GM12878 (cell line): ENCODE data around the gene ARL4D. TPM values are rescaled to one million over a fixed set of nuclear protein-coding genes. Genes with fewer than 3 reads are reported as not detected.

Source experiments
- ATAC-seq: fragments of 200-7000 bp; cut with Tn5 transposase; 3 replicates; pipeline ENCODE4 v1.9.1; 2020; ENCODE audit warnings: mild to moderate bottlenecking, moderate library complexity
- BruUV-seq: library from RNA; stranded (reverse); fragments of 400-500 nt; replicated peaks from 2 replicates; lab custom pipeline; 2021; lab: Mats Ljungman, UMichigan
- CTCF ChIA-PET: fragments of 300-600 bp; sonication (Branson Sonifier 250); formaldehyde crosslinking; extraction: SDS; loops from one replicate; lab custom pipeline; 2021; ENCODE audit warnings: inconsistent platforms; lab: Yijun Ruan, JAX
- POLR2A ChIA-PET: fragments of 350-600 bp; formaldehyde crosslinking; extraction: SDS; loops from one replicate; lab custom pipeline; 2021; ENCODE audit warnings: inconsistent platforms; lab: Charles Lee
- RAD21 ChIA-PET: fragments of 300-600 bp; sonication (Branson Sonifier 250); formaldehyde crosslinking; loops from one replicate; lab custom pipeline; 2023; ENCODE audit warnings: antibody characterized with exemption; ENCODE audit not compliant: unreplicated experiment; lab: Charles Lee
- SMC1A ChIA-PET: fragments of 300-600 bp; sonication (Branson Sonifier 250); formaldehyde crosslinking; loops from one replicate; lab custom pipeline; 2023; ENCODE audit not compliant: unreplicated experiment, uncharacterized antibody; lab: Charles Lee
- DNase-seq: peaks from one replicate; pipeline ENCODE4 v3.0.0-alpha.2; 2011; ENCODE audit warnings: low read depth, low spot score
- FAIRE-seq: peaks from 3 replicates; lab custom pipeline; 2011; peaks lifted over from hg19 to GRCh38; lab: Jason Lieb, UNC
- H2AFZ ChIP-seq: 2 replicates; pipeline ENCODE4 v1.6.0; 2011; ENCODE audit warnings: low read depth, low read length, control low read depth; ENCODE audit not compliant: control insufficient read depth
- H3K27ac ChIP-seq: 2 replicates; pipeline ENCODE4 v1.5.1; 2011; ENCODE audit warnings: control low read depth; ENCODE audit not compliant: control insufficient read depth, insufficient read depth
- H3K27me3 ChIP-seq, 2 experiments: replicated peaks in 1 of 2; 2 replicates each; pipeline versions ENCODE4 v1.6.0 to v1.6.1; 2011; ENCODE audit warnings: low read length in 1 of 2; ENCODE audit not compliant: control insufficient read depth in 2 of 2, insufficient read depth in 2 of 2
- H3K36me3 ChIP-seq, 2 experiments: 2 replicates each; pipeline ENCODE4 v1.5.1; 2011; ENCODE audit warnings: low read length in 1 of 2; ENCODE audit not compliant: control insufficient read depth in 2 of 2, insufficient read depth in 2 of 2
- H3K4me1 ChIP-seq: 2 replicates; pipeline ENCODE4 v1.6.1; 2011; ENCODE audit warnings: mild to moderate bottlenecking, low read length, moderate library complexity, mixed read lengths; ENCODE audit not compliant: control insufficient read depth, insufficient read depth
- H3K4me2 ChIP-seq: 2 replicates; pipeline ENCODE4 v1.6.0; 2011; ENCODE audit warnings: control low read depth; ENCODE audit not compliant: control insufficient read depth, insufficient read depth
- H3K4me3 ChIP-seq: fragments of 200-600 bp; sonication (generic); 2 replicates; pipeline ENCODE4 v1.5.1; 2016
- H3K79me2 ChIP-seq: 2 replicates; pipeline ENCODE4 v1.6.0; 2011; ENCODE audit warnings: low read length; ENCODE audit not compliant: control insufficient read depth, insufficient read depth
- H3K9ac ChIP-seq: 2 replicates; pipeline ENCODE4 v1.8.0; 2011; ENCODE audit warnings: low read length, control low read depth, mixed read lengths; ENCODE audit not compliant: control insufficient read depth, insufficient read depth
- H3K9me3 ChIP-seq: replicated peaks from 3 replicates; pipeline ENCODE4 v1.5.1; 2011; ENCODE audit warnings: mild to moderate bottlenecking, low read length; ENCODE audit not compliant: control insufficient read depth, insufficient read depth
- H4K20me1 ChIP-seq: 2 replicates; pipeline ENCODE4 v1.6.0; 2011; ENCODE audit not compliant: control insufficient read depth, insufficient read depth
- CHD4 ChIP-seq: fragments of 200-600 bp; sonication (generic); IDR thresholded peaks from 2 replicates; pipeline ENCODE4 v1.6.1; 2016; ENCODE audit warnings: mild to moderate bottlenecking
- MLLT1 ChIP-seq: fragments of 450-650 bp; IDR thresholded peaks from 2 replicates; pipeline ENCODE4 v1.6.1; 2016; ENCODE audit warnings: mild to moderate bottlenecking
- NFYA ChIP-seq: IDR thresholded peaks from 2 replicates; pipeline ENCODE4 v1.6.1; 2011; ENCODE audit warnings: low read depth, mild to moderate bottlenecking, low read length, improper control_type of control experiment, borderline replicate concordance
- NR2C2 ChIP-seq: IDR thresholded peaks from 2 replicates; pipeline ENCODE4 v1.6.1; 2011; ENCODE audit warnings: borderline replicate concordance, low read depth; ENCODE audit not compliant: control insufficient read depth, insufficient read length
- RBBP5 ChIP-seq: fragments of 200-600 bp; sonication (generic); conservative IDR thresholded peaks from 2 replicates; pipeline ENCODE4 v1.6.1; 2016
- SMARCA5 ChIP-seq: fragments of 450-650 bp; IDR thresholded peaks from 2 replicates; pipeline ENCODE4 v1.6.1; 2017; ENCODE audit warnings: mild to moderate bottlenecking
- ZNF622 ChIP-seq: fragments of 450-650 bp; IDR thresholded peaks from 2 replicates; pipeline ENCODE4 v1.6.1; 2017; ENCODE audit warnings: mild to moderate bottlenecking, inconsistent platforms
- WGBS: methylation state at CpG from one replicate; pipeline ENCODE4 v1.1.6; 2016; ENCODE audit warnings: low lambda C conversion rate; ENCODE audit not compliant: insufficient replicate concordance, insufficient coverage; ENCODE audit errors: missing lambda C conversion rate; 5-methylcytosine and 5-hydroxymethylcytosine counted together
- in situ Hi-C: fragments of 300-500 bp; cut with MboI; formaldehyde crosslinking; loops from 9 replicates; pipeline ENCODE4 v1.14.3; 2018; ENCODE audit warnings: mixed read lengths
- intact Hi-C: fragments of 100-400 bp; cut with micrococcal nuclease; formaldehyde crosslinking; loops from one replicate; pipeline ENCODE4 v1.14.2; 2022; ENCODE audit not compliant: unreplicated experiment
- polyA plus RNA-seq, 11 experiments: library from polyadenylated mRNA; depleted of rRNA in 4 of 11; unstranded in 6 of 11; stranded (reverse) in 5 of 11; fragments of >200 nt; fragmentation: Nextera tagmentation in 4 of 11; fragmentation: Illumina TruSeq in 1 of 11; extraction: Ambion mirVana in 4 of 11; extraction: Trizol in 1 of 11; gene quantifications; 1 replicate in 1 of 11; 2 replicates in 10 of 11; pipeline versions ENCODE4 v1.2.1 to v1.2.3, GENCODE V29; 2011 to 2016; ENCODE audit warnings: inconsistent platforms in 2 of 11, missing spikeins in 2 of 11, low read depth in 1 of 11
- total RNA-seq, 4 experiments: library from RNA; depleted of rRNA in 3 of 4; stranded (reverse); fragments of >200 nt in 3 of 4; fragmentation: Illumina TruSeq in 1 of 4; extraction: Trizol in 1 of 4; gene quantifications; 2 replicates each; pipeline versions ENCODE4 v1.2.1 to v1.2.3, GENCODE V29; 2013 to 2021
- TF ChIP-seq, protein P1 (sequence below): fragments of 450-650 bp; IDR thresholded peaks from 2 replicates; pipeline ENCODE4 v1.6.1; 2017; ENCODE audit warnings: mild to moderate bottlenecking, low read depth, inconsistent platforms; ENCODE audit not compliant: poor library complexity, severe bottlenecking
- TF ChIP-seq, protein P2 (sequence below): fragments of 450-650 bp; IDR thresholded peaks from 2 replicates; pipeline ENCODE4 v1.6.1; 2016; ENCODE audit warnings: mild to moderate bottlenecking, moderate library complexity, borderline replicate concordance

The ARL4D gene
- total and polyA plus RNA-seq, 10 of the 15 experiments (the other 5 are each of a cell fraction or from before 2014, with no cell fraction given): 0.10 to 1.5 (median 0.75) TPM

DNA sequence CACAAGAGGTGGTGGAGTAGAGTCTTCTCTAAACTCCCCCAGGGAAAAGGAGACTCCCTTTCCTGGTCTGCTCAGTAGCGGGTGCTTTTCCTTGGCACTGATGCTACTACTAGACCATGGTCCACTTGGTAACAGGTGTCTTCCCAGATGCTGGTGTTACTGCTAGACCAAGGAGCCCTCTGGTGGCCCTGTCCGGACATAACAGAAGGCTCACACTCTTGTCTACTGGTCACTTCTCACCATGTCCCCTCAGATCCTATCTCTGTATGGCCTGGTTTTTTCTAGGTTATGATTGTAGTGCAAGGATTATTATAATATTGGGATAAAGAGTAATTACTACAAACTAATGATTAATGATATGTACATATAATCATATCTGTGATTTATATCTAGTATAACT is 49.7 kb upstream of the ARL4D start:
- Histone ChIP-seq H3K4me1 (no peaks in the 10 kb centered on the region), H3K9ac (no peak overlapping the region), H3K4me2 (no peak overlapping the region), H3K9me3 (peaks cover 23% of the 10 kb centered on the region), H3K79me2 (no peaks in the 10 kb centered on the region), H2AFZ (no peak overlapping the region), H3K36me3 (no peaks in the 10 kb centered on the region), H3K27me3 (no peaks in the 10 kb centered on the region), H4K20me1 (no peaks in the 10 kb centered on the region), H3K27ac (no peak overlapping the region), H3K4me3 (no peak overlapping the region)
- POLR2A ChIA-PET: no interaction called here
- ATAC-seq (no peak), DNase-seq (no peak), FAIRE-seq (no peak)
- CTCF ChIA-PET: no interaction called here
- intact Hi-C loops (no loop called here), in situ Hi-C loops (no loop called here)
- 92% methylated on average over 2 of the region's 2 CpGs for WGBS
- TF ChIP-seq NR2C2: no peak
- TF ChIP-seq RBBP5: no peak
- no peak for TF ChIP-seq NFYA
- no peak for TF ChIP-seq SMARCA5
- SMC1A ChIA-PET: no interaction called here
- RAD21 ChIA-PET: no interaction called here
- BruUV-seq: no TSS peak

- no peak for ATAC-seq
- no TSS peak for BruUV-seq
- intact Hi-C loops: no loop called here
- H3K27ac ChIP-seq: no peak overlapping the region
- H3K4me2 ChIP-seq: no peak overlapping the region
- ChIA-PET CTCF (no interaction called here), SMC1A (no interaction called here), RAD21 (no interaction called here), POLR2A (no interaction called here)
- FAIRE-seq: no peak
- H3K9me3 ChIP-seq: peaks cover 23% of the 10 kb centered on the region
- no peak for DNase-seq
- TF ChIP-seq MLLT1 (no peak), CHD4 (no peak), ZNF622 (no peak)
- TF ChIP-seq, protein P1, sequence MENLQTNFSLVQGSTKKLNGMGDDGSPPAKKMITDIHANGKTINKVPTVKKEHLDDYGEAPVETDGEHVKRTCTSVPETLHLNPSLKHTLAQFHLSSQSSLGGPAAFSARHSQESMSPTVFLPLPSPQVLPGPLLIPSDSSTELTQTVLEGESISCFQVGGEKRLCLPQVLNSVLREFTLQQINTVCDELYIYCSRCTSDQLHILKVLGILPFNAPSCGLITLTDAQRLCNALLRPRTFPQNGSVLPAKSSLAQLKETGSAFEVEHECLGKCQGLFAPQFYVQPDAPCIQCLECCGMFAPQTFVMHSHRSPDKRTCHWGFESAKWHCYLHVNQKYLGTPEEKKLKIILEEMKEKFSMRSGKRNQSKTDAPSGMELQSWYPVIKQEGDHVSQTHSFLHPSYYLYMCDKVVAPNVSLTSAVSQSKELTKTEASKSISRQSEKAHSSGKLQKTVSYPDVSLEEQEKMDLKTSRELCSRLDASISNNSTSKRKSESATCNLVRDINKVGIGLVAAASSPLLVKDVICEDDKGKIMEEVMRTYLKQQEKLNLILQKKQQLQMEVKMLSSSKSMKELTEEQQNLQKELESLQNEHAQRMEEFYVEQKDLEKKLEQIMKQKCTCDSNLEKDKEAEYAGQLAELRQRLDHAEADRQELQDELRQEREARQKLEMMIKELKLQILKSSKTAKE: no peak
- TF ChIP-seq, protein P2, sequence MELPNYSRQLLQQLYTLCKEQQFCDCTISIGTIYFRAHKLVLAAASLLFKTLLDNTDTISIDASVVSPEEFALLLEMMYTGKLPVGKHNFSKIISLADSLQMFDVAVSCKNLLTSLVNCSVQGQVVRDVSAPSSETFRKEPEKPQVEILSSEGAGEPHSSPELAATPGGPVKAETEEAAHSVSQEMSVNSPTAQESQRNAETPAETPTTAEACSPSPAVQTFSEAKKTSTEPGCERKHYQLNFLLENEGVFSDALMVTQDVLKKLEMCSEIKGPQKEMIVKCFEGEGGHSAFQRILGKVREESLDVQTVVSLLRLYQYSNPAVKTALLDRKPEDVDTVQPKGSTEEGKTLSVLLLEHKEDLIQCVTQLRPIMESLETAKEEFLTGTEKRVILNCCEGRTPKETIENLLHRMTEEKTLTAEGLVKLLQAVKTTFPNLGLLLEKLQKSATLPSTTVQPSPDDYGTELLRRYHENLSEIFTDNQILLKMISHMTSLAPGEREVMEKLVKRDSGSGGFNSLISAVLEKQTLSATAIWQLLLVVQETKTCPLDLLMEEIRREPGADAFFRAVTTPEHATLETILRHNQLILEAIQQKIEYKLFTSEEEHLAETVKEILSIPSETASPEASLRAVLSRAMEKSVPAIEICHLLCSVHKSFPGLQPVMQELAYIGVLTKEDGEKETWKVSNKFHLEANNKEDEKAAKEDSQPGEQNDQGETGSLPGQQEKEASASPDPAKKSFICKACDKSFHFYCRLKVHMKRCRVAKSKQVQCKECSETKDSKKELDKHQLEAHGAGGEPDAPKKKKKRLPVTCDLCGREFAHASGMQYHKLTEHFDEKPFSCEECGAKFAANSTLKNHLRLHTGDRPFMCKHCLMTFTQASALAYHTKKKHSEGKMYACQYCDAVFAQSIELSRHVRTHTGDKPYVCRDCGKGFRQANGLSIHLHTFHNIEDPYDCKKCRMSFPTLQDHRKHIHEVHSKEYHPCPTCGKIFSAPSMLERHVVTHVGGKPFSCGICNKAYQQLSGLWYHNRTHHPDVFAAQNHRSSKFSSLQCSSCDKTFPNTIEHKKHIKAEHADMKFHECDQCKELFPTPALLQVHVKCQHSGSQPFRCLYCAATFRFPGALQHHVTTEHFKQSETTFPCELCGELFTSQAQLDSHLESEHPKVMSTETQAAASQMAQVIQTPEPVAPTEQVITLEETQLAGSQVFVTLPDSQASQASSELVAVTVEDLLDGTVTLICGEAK: no peak
- H3K79me2 ChIP-seq: no peaks in the 10 kb centered on the region
- peaks cover 0 to 1% of the 10 kb centered on the region in 2 experiments; a peak in 1 of 4 replicates for H3K36me3 ChIP-seq
- no peak overlapping the region for H3K9ac ChIP-seq
- no peak overlapping the region for H2AFZ ChIP-seq
- no peaks in the 10 kb centered on the region for H3K4me1 ChIP-seq
- in situ Hi-C loops: loop anchor here (25.0 kb wide), 1 partner anchor 1664 kb away; the partner anchor contains the start of gene EIF1
- no peaks in the 10 kb centered on the region for H3K27me3 ChIP-seq
- H4K20me1 ChIP-seq: no peaks in the 10 kb centered on the region
- H3K4me3 ChIP-seq: no peak overlapping the region
- WGBS: 63% methylated on average over 9 of the region's 9 CpGs
These were observed 47.9 kb upstream of the ARL4D start for GRCh38 chr17:43350888-43351361.
